Activated CD4-positive, alpha-beta memory T cell treated with anti-CD3 and anti-CD28 coated beads, Interleukin-2, amount 10 ng/mL, durations not matched to agents 7 days and 5 days (primary cell): ENCODE results near the gene LYZ. TPM values are rescaled to one million over a fixed set of nuclear protein-coding genes. Genes with fewer than 3 reads are reported as not detected.
"Not testable (repeated sequence)": the region's sequence is repeated elsewhere in the genome, so short reads cannot be mapped to it uniquely, and the experiment has no call there.

Experiments used
- CTCF ChIA-PET: fragments of 350-600 bp; sonication (Branson Sonifier 250); formaldehyde crosslinking; loops from one replicate; lab custom pipeline; 2021; ENCODE audit warnings: antibody characterized with exemption, inconsistent platforms; lab: Charles Lee
- POLR2A ChIA-PET: fragments of 350-600 bp; sonication (Branson Sonifier 250); formaldehyde crosslinking; loops from one replicate; lab custom pipeline; 2021; ENCODE audit warnings: antibody characterized with exemption; lab: Charles Lee
- DNase-seq: peaks from one replicate; pipeline ENCODE4 v3.0.0-alpha.2; 2020
- H3K27ac Mint-ChIP-seq: one replicate; pipeline ENCODE4 v1.8.0; 2021; ENCODE audit warnings: mild to moderate bottlenecking, mixed read lengths
- H3K27me3 Mint-ChIP-seq: one replicate; pipeline ENCODE4 v1.8.0; 2021; ENCODE audit warnings: mixed read lengths
- H3K36me3 Mint-ChIP-seq: one replicate; pipeline ENCODE4 v1.8.0; 2021; ENCODE audit warnings: low read depth, mixed read lengths
- H3K4me1 Mint-ChIP-seq: one replicate; pipeline ENCODE4 v1.8.0; 2021; ENCODE audit warnings: mixed read lengths
- H3K4me3 Mint-ChIP-seq: one replicate; pipeline ENCODE4 v1.8.0; 2021; ENCODE audit warnings: mild to moderate bottlenecking, mixed read lengths
- H3K9me3 Mint-ChIP-seq: one replicate; pipeline ENCODE4 v1.8.0; 2021; ENCODE audit warnings: mixed read lengths
- total RNA-seq, 2 experiments: library from RNA; stranded (reverse); gene quantifications; one replicate each; pipeline ENCODE4 v1.2.3, GENCODE V29; 2021

The LYZ gene
- total RNA-seq = under 1 TPM; 0.48 to 0.50 TPM

DNA sequence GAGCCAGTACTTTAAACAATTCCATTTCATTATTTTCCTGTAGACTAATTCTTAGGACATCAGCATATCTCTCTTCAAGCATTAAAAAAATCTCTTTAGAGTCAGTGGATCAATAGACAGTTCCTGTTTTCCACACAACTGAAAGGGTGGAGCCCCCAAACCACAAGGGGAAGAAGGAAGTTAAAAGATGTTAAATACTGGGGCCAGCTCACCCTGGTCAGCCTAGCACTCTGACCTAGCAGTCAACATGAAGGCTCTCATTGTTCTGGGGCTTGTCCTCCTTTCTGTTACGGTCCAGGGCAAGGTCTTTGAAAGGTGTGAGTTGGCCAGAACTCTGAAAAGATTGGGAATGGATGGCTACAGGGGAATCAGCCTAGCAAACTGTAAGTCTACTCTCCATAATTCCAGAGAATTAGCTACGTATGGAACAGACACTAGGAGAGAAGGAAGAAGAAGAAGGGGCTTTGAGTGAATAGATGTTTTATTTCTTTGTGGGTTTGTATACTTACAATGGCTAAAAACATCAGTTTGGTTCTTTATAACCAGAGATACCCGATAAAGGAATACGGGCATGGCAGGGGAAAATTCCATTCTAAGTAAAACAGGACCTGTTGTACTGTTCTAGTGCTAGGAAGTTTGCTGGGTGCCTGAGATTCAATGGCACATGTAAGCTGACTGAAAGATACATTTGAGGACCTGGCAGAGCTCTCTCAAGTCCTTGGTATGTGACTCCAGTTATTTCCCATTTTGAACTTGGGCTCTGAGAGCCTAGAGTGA lies at the start of gene LYZ:
Gene LYZ (plus strand): TSS at position 220 of the 777 bp plus-strand sequence. CDS start 28 bp downstream, at position 248.
- ChIA-PET POLR2A (interaction anchor here (1.0 to 2.7 kb wide), 2 partner anchors 9 to 18 kb away, joined by 5 to 9 read pairs; no protein-coding TSS in a partner anchor), CTCF (interaction anchor here (1.0 to 2.1 kb wide), 5 partner anchors 9 to 192 kb away, joined by 3 to 14 read pairs (median 4); no protein-coding TSS in a partner anchor)
- H3K9me3 Mint-ChIP-seq = no peaks in the 10 kb centered on the region
- DNase-seq = no peak
- H3K4me3 Mint-ChIP-seq = no peak within 1 kb of the TSS
- H3K36me3 Mint-ChIP-seq = no peaks in the 10 kb centered on the region
- no peak within 1 kb of the TSS for H3K27ac Mint-ChIP-seq
- peaks cover 5% of the 10 kb centered on the region for H3K4me1 Mint-ChIP-seq
- peaks cover 2% of the 10 kb centered on the region for H3K27me3 Mint-ChIP-seq

DNA sequence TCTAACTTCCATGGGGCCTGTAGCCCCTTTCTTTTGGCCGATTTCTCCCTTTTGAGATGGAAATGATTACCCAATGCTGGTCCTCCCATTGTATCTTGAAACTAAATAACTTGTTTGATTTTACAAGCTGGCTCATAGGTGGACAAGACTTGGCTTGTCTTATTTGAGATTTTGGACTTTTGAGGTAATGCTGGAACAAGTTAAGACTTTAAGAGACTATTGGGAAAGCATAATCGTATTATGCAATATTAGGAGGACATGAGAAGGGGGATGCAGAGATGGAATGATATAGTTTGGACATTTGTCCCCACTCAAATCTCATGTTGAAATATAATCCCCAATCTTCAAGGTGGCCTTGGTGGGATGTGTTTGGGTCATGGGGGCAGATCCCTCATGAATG lies 49.2 kb upstream of the LYZ start:
- DNase-seq = no peak
- H3K36me3 Mint-ChIP-seq = no peaks in the 10 kb centered on the region
- POLR2A ChIA-PET = no interaction called here
- CTCF ChIA-PET = interaction anchor here (1.2 to 1.4 kb wide), 2 partner anchors 8 to 33 kb away, joined by 3 to 6 read pairs; no protein-coding TSS in a partner anchor
- H3K4me3 Mint-ChIP-seq = no peak overlapping the region
- no peak overlapping the region for H3K27ac Mint-ChIP-seq
- H3K9me3 Mint-ChIP-seq = peaks cover 2% of the 10 kb centered on the region
- no peaks in the 10 kb centered on the region for H3K4me1 Mint-ChIP-seq
- H3K27me3 Mint-ChIP-seq = peaks cover 14% of the 10 kb centered on the region

DNA sequence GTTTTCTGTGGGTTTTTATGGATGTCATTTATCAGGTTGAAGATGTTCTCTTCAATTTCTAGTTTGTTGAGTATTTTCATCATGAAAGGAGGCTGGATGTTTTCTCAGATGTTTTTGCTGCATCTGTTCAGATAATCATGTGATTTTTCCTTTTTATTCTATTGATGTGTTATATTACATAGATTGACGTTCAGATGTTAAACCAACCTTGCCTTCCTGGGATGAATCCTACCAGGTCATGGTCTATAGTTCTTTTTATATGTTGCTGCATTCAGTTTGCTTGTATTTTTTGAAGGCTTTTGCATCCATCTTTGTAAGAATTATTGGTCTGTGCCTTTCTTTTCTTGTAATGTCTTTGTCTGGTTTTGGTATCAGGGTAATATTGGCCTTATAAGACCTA lies 43.9 kb upstream of the LYZ start:
- Mint-ChIP-seq H3K4me1 (no peaks in the 10 kb centered on the region), H3K36me3 (no peaks in the 10 kb centered on the region), H3K27me3 (peaks cover 21% of the 10 kb centered on the region), H3K9me3 (peaks cover 11% of the 10 kb centered on the region), H3K4me3 (no peak overlapping the region), H3K27ac (no peak overlapping the region)
- CTCF ChIA-PET = no interaction called here
- no peak for DNase-seq
- POLR2A ChIA-PET = no interaction called here

DNA sequence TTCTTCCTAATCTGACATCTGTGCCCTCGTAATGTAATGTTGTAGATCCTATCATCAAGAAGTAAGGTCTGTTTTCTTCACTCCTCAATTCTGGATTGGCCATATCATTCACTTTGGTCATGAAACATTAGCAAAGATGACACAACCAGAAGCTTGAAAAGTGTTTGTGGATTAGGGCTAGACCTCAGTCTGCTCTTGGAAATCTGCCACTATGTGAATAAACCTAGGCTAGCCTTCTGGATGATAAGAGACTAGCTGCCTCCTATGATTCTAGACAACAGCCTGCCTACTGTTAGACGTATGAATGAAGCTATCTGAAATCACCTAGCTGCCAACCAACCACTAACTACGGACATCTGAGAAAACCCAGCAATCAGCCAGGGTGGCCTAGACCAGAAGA lies 38.7 kb upstream of the LYZ start:
- Mint-ChIP-seq H3K36me3 (no peaks in the 10 kb centered on the region), H3K4me3 (no peak overlapping the region), H3K27me3 (peaks cover 12% of the 10 kb centered on the region), H3K9me3 (peaks cover 10% of the 10 kb centered on the region), H3K27ac (no peak overlapping the region), H3K4me1 (no peaks in the 10 kb centered on the region)
- no peak for DNase-seq
- ChIA-PET CTCF (interaction anchor here (0.6 kb wide), 1 partner anchor 170 kb away, joined by 3 read pairs; no protein-coding TSS in a partner anchor), POLR2A (no interaction called here)

DNA sequence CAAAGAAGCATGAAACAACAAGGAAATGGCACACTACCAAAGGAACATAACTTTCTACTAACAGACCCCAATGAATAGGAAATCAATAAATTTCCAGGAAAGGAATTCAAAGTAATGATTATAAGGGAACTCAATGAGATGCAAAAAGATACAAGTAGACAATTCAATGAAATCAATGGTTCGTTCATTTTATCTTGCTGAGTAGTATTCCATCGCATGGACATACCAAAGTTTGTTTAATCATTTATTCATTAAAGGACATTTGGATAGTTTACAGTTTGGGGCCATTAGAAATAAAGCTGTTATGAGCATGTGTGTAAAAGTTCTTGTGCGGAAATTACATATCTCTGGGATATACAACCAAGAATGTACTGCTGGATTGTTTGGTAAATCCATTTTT lies 35.0 kb upstream of the LYZ start:
- CTCF ChIA-PET = no interaction called here

DNA sequence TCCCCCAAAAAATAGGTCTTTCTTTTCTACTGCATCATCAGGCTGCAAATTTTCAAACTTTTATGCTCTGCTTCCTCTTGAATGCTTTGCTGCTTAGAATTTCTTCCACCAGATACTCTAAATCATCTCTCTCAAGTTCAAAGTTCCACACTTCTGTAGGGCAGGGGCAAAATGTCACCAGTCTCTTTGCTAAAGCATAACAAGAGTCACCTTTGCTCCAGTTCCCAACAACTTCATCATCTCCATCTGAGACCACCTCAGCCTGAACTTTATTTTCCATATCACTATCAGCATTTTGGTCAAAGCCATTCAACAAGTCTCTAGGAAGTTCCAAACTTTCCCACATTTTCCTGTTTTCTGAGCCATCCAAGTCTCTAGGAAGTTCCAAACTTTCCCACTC lies 31.4 kb upstream of the LYZ start:
- H3K4me3 Mint-ChIP-seq, H3K36me3 Mint-ChIP-seq, DNase-seq, H3K9me3 Mint-ChIP-seq, H3K27me3 Mint-ChIP-seq, H3K27ac Mint-ChIP-seq, CTCF ChIA-PET, H3K4me1 Mint-ChIP-seq, POLR2A ChIA-PET: not testable (repeated sequence)

More for the DNA sequence above, 35.0 kb upstream of the LYZ start:
- Mint-ChIP-seq H3K27me3 (no peaks in the 10 kb centered on the region), H3K4me3 (no peak overlapping the region), H3K9me3 (no peaks in the 10 kb centered on the region), H3K27ac (no peak overlapping the region), H3K36me3 (no peaks in the 10 kb centered on the region), H3K4me1 (no peaks in the 10 kb centered on the region)
- DNase-seq = no peak
- POLR2A ChIA-PET = no interaction called here

DNA sequence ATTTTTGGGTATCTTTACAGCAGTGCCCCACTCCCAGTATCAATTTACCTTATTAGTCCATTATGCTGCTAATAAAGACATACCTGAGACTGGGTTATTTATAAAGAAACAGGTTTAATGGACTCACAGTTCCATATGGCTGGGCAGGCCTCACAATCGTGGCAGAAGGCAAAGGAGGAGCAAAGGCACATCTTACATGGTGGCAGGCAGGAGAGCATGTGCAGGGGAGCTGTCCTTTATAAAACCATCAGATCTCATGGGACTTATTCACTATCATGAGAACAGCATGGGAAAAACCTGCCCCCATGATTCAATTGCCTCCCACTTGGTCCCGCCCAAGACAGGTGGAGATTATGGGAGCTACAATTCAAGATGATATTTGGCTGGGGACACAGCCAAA lies 30.9 kb upstream of the LYZ start:
- DNase-seq, H3K4me1 Mint-ChIP-seq, H3K36me3 Mint-ChIP-seq, CTCF ChIA-PET, H3K27ac Mint-ChIP-seq, H3K4me3 Mint-ChIP-seq, H3K9me3 Mint-ChIP-seq, POLR2A ChIA-PET, H3K27me3 Mint-ChIP-seq: not testable (repeated sequence)

DNA sequence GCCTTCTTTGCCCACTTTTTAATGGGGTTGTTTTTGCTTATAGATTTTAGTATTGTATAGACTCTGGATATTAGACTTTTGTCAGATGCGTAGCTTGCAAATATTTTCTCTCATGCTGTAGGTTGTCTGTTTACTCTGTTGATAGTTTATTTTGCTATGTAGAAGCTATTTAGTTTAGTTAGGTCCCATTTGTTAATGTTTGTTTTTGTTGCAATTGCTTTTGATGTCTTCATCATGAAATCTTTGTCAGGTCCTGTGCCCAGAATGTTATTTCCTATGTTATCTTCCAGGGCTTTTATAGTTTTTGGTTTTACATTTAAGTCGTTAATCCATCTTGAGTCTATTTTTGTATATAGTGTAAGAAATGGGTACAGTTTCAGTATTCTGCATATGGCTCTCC lies 30.0 kb upstream of the LYZ start:
- no peaks in the 10 kb centered on the region for H3K4me1 Mint-ChIP-seq
- POLR2A ChIA-PET = no interaction called here
- H3K36me3 Mint-ChIP-seq = peaks cover 3% of the 10 kb centered on the region
- H3K27ac Mint-ChIP-seq = no peak overlapping the region
- CTCF ChIA-PET = no interaction called here
- peaks cover 6% of the 10 kb centered on the region for H3K9me3 Mint-ChIP-seq
- no peak for DNase-seq
- H3K27me3 Mint-ChIP-seq = peaks cover 8% of the 10 kb centered on the region
- no peak overlapping the region for H3K4me3 Mint-ChIP-seq

DNA sequence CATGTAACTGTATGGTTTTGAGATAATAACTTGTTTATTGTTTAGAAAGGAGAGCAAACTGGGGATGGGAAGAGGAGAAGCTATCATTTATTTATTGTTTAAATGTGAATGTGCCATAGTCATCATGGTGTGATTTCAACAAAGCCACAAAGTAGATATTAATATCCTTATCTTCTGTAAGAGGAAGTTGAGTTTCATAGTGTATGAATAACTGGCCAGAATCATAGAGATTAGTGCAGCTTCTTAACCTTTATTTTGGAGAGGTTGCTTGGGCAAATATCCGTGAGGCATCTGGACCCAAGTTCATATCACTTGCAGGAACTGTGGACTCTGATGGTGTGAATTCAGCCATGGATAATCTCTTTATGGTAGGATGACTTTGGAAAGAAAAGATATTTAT lies 26.8 kb upstream of the LYZ start:
- CTCF ChIA-PET = interaction anchor here (0.9 kb wide), 1 partner anchor 13 kb away, joined by 3 read pairs; no protein-coding TSS in a partner anchor
- Mint-ChIP-seq H3K27me3 (peaks cover 8% of the 10 kb centered on the region), H3K36me3 (peaks cover 3% of the 10 kb centered on the region), H3K4me1 (peaks cover 4% of the 10 kb centered on the region), H3K4me3 (no peak overlapping the region), H3K27ac (no peak overlapping the region), H3K9me3 (peaks cover 6% of the 10 kb centered on the region)
- POLR2A ChIA-PET = interaction anchor here (0.7 kb wide), 1 partner anchor 11 kb away, joined by 3 read pairs; no protein-coding TSS in a partner anchor
- DNase-seq = no peak

DNA sequence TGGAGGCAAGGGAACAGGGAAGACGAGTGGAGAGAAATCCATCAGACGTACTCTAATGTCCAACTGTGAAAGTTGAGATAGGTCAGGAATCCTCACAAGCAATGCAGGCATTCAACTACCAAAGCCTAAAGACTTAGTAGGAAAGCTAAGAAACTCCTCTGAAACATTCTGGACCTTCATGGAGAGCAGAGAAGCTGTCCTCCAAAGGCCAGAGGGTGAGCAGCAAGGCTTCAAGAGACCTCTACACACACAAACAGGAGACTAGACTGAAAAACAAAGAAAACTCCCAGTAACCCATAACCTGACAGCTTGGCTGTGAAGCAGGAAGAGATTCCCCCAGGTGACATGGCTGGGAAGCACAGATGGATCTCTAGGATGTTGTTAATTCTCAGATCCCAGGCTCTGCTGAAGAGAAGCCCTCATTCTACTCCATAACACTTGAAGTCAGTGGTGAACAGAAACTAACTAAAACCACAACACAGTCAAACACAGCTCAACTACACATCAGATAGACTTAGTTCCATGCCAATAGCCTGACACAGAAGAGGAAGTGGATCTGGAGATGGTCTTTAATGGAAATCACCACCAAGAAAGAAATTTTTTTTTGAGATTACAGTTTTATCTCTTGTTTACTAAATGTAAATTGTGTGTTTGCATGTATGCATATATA lies 23.2 kb upstream of the LYZ start:
- ChIA-PET POLR2A (interaction anchor here (1.4 kb wide), 1 partner anchor 10 kb away, joined by 5 read pairs; no protein-coding TSS in a partner anchor), CTCF (interaction anchor here (0.7 to 1.4 kb wide), 2 partner anchors 34 to 168 kb away, joined by 4 to 6 read pairs; no protein-coding TSS in a partner anchor)
- no peak overlapping the region for H3K4me3 Mint-ChIP-seq
- peaks cover 7% of the 10 kb centered on the region for H3K36me3 Mint-ChIP-seq
- peaks cover 2% of the 10 kb centered on the region for H3K9me3 Mint-ChIP-seq
- H3K4me1 Mint-ChIP-seq = peaks cover 19% of the 10 kb centered on the region
- H3K27me3 Mint-ChIP-seq = peaks cover 5% of the 10 kb centered on the region
- DNase-seq = no peak
- H3K27ac Mint-ChIP-seq = no peak overlapping the region

DNA sequence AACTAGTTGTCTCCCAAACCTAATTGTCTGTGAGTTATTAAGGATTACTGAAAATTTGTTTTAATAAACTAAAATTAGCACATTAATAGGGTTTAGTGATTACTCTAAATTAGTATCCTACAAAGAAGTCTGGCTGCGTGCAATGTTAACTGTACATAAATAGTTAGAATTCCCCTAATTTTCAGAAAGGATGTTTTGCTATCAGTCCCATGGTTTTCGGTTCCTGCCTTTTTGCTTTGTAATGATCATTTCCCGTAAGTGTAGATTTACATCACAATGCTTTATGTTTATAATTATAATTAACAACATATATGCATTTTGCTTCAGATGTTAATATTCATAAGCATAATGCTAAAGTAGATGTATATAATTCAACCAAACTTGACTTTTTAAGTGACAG lies 19.8 kb upstream of the LYZ start:
- ChIA-PET POLR2A (no interaction called here), CTCF (no interaction called here)
- Mint-ChIP-seq H3K4me3 (no peak overlapping the region), H3K27me3 (no peaks in the 10 kb centered on the region), H3K9me3 (no peaks in the 10 kb centered on the region), H3K27ac (peak overlapping the region; percentile 47), H3K4me1 (peaks cover 43% of the 10 kb centered on the region), H3K36me3 (peaks cover 4% of the 10 kb centered on the region)
- no peak for DNase-seq

DNA sequence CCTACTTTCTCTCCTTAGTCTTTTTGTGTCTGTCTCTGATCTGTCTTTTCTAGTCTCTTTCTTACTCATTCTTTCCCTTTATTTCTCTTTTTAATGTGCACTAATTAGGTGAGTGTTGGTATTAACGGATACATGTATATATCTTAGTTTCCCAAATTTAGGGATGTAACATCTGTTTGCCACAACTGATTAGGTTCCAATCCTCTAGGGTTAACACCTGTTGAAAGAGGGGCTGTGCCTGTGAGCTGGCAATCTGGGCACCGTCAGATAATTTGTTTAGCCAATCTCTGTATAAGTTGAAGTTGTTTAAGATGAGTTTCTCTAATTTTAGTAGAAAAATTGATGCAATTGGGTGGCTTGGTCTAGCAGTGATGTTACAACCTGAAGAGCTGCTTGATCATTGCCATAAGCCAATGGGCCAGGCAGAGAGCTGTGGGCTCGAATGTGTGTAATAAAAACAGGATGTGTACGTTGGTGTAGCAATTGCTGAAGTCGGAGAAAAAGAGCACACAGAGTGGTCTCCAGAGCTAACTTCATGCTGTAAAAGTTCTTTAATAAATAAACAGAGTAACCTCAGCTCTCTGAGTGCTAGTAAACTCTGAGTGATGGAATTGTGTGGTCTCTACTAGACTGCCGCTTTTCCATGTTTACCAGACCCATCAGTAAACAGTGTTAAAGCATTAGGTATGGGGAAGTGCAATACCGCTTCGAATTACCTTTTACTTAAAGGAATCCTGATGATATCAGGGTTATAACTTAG lies 18.3 kb upstream of the LYZ start:
- Mint-ChIP-seq H3K27me3 (no peaks in the 10 kb centered on the region), H3K36me3 (peaks cover 4% of the 10 kb centered on the region), H3K4me3 (peak overlapping the region; percentile 78), H3K9me3 (no peaks in the 10 kb centered on the region), H3K4me1 (peaks cover 53% of the 10 kb centered on the region), H3K27ac (peak overlapping the region; percentile 92)
- ChIA-PET POLR2A (interaction anchor here (0.6 to 2.9 kb wide), 20 partner anchors 9 to 913 kb away, joined by 3 to 38 read pairs (median 6); partner anchors contain the start of genes CCT2, CPSF6, FRS2 and LYZ), CTCF (interaction anchor here (1.0 to 6.8 kb wide), 6 partner anchors 28 to 241 kb away, joined by 3 to 49 read pairs (median 12); no protein-coding TSS in a partner anchor)
- DNase-seq = peak; percentile 52
